LNCaP clone FGC (cell line): ENCODE data around the gene GADD45B.

ENCODE experiments used
- DNase-seq: peaks from one replicate; pipeline ENCODE4 v3.0.0-alpha.2; 2011; ENCODE audit warnings: low read depth
- H3K4me3 ChIP-seq: 2 replicates; pipeline ENCODE4 v1.5.1; 2011; ENCODE audit warnings: mild to moderate bottlenecking, low read depth, low read length, control low read depth
- CTCF ChIP-seq: IDR thresholded peaks from 2 replicates; pipeline ENCODE4 v1.5.1; 2012; ENCODE audit warnings: mild to moderate bottlenecking; ENCODE audit not compliant: control insufficient read depth, insufficient read depth; ENCODE audit errors: extremely low read depth

GADD45B gene

GRCh38 chr19:2431318-2432055 is 44.4 kb upstream of the GADD45B start:
- TF ChIP-seq CTCF, result no peak
- no peak overlapping the region for H3K4me3 ChIP-seq
- no peak for DNase-seq

- TF ChIP-seq CTCF, result no peak
- no peak for DNase-seq
- H3K4me3 ChIP-seq, result no peak overlapping the region
Measured at GRCh38 chr19:2432131-2432848, 43.6 kb upstream of the GADD45B start.

- DNase-seq, result no peak
- H3K4me3 ChIP-seq, result no peak overlapping the region
- TF ChIP-seq CTCF, result no peak
Measured at GRCh38 chr19:2433854-2434253, 42.1 kb upstream of the GADD45B start.

- TF ChIP-seq CTCF, result no peak
- H3K4me3 ChIP-seq, result no peak overlapping the region
- no peak for DNase-seq
Measured at GRCh38 chr19:2434267-2434666, 41.7 kb upstream of the GADD45B start.

- no peak for DNase-seq
- TF ChIP-seq CTCF, result no peak
- H3K4me3 ChIP-seq, result no peak overlapping the region
Measured at GRCh38 chr19:2434721-2435265, 41.1 kb upstream of the GADD45B start.

GRCh38 chr19:2436384-2436783 is 39.5 kb upstream of the GADD45B start:
- no peak overlapping the region for H3K4me3 ChIP-seq
- TF ChIP-seq CTCF, result no peak
- DNase-seq, result no peak

GRCh38 chr19:2436926-2437325 is 39.0 kb upstream of the GADD45B start:
- no peak for TF ChIP-seq CTCF
- no peak overlapping the region for H3K4me3 ChIP-seq
- DNase-seq, result no peak
